Measurements from ENCODE around the gene ARID5A.

The ARID5A gene

DNA sequence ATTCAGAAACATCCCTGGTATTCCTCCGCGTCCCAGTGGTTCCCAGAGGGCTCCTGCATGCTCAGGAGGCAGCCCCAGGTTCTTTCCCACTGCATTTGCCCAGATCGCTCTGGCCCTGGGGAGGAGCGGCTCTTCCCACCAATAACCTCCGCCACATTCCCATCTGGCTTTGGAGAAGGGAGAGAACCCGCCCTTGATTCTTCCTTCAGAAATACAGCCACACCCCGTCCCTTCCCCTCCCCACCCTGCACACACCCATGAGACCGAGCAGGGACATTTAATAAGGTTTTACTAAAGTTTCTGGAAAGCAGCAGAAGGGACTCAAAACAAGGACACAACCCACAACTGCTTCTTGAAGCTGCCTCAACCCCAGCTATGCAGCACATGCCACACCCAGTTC, 21.9 kb downstream of the ARID5A start:
- DNase-seq: no peak

DNA sequence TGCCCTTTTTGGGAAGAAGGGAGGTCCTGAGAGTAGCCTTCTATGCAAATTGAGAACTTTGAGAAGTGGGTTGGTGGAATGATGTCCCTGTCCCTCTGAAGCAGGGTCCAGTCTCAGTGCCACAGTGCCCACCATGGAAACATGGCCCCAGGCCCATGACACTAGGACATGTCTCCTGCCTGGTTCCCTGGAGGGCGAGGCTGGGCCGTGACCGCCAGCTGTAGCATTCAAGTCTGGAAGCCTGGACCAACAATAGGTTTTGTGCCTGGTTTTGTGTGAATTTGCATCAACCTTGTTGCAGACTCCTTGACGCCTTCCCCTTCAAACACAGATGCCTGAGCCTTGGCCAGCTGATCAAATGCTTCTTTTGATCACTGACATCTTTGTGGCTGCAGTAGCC, 27.5 kb downstream of the ARID5A start:
- DNase-seq: no peak

DNA sequence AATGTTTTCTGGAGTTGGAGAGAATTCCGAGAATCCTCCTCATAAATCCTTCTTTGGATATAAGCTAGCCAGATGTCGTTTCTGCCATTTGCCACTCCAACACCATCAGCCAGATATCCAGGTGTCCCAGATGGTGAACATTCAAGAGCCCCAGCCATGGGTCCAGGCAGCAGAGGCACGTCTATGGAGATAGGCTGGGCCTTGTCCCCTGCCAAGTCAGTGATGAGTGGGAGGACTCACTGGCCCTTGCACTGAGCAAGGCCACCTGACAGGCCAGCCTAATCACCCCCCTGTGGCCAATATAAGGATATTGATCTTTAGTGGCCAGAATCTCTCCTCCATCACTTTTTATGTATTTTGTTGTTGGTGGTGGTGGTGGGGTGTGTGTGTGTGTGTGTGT, 28.0 kb downstream of the ARID5A start:
- DNase-seq: no peak

- no peak for DNase-seq
Measured at GRCh38 chr2:96565111-96565510, 28.6 kb downstream of the ARID5A start.

- DNase-seq: no peak
Measured at GRCh38 chr2:96568094-96568493, 31.5 kb downstream of the ARID5A start.

GRCh38 chr2:96574364-96574763, 37.8 kb downstream of the ARID5A start:
- DNase-seq: no peak

- no peak for DNase-seq
Measured at GRCh38 chr2:96575785-96576456, 39.4 kb downstream of the ARID5A start.

DNA sequence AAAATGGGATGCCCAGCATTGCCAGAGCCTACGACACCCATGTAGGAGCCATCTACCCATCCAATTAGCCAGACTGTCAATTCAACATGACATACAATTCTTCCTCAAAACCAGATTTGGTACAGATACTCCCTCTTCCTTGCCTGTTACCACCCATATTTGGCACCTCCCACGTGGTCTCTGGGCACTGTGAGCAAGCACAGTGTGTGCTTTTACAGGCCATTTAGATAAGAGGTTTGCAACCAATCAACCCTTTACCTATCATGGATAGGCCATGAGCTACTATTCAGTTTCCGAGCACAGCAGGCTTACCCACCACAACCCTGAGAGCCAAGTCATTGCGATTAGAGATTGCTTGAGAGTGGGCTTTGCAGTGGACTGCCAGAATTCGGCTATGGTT, 40.9 kb downstream of the ARID5A start:
- DNase-seq: no peak

- no peak for DNase-seq
Measured at GRCh38 chr2:96578731-96579130, 42.2 kb downstream of the ARID5A start.

- DNase-seq: no peak
Measured at GRCh38 chr2:96579422-96579821, 42.9 kb downstream of the ARID5A start.

- DNase-seq: no peak
Measured at GRCh38 chr2:96580771-96581170, 44.2 kb downstream of the ARID5A start.

DNA sequence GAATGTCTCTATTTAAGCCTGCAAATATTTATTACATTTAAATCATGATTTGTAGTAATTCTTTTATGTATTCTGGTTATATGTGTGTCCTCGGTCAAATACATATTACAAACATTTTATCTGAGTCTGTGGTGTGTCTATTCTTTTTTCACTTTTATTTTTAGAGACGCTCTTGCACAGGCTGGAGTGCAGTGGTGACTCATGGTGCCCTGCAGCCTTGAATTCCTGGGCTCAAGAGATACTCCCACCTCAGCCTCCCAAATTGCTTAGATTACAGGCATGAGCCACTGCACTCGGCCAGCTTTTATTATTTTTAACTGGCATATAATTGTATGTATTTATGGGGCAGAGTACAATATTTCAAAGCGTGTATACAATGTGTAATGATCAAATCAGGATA, 47.5 kb downstream of the ARID5A start:
- DNase-seq: no peak

- DNase-seq: no peak
Measured at GRCh38 chr2:96587843-96588242, 51.3 kb downstream of the ARID5A start.

GRCh38 chr2:96591054-96591453, 54.5 kb downstream of the ARID5A start:
- DNase-seq: no peak

GRCh38 chr2:96591494-96591893, 54.9 kb downstream of the ARID5A start:
- no peak for DNase-seq

GRCh38 chr2:96594282-96594681, 57.7 kb downstream of the ARID5A start:
- no peak for DNase-seq

DNA sequence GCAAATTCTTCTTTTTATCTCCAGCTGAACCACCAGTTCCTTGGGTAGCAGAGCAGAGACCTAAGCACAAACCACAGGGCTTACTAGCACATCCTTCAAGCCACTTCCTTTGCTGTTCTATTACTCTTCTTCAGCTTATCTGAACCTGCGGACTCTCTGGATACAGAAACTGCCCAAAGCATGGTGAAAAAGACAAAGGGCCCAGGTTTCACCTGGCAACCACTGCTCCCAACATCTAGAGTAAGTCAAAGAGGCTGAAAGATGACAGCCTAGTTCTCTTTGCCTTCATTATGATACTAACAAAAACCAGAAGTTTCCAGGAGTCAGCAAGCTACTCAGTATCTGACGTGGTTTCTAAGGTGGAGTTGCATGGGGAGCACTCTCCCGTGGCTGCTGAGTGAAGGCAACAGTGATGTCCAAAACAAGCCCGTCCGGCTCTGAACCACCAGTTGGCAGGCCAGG, 58.2 kb downstream of the ARID5A start:
- DNase-seq: peak in 1 of 2 donors; percentile 45

GRCh38 chr2:96596596-96596995, 60.0 kb downstream of the ARID5A start:
- DNase-seq: no peak

- no peak for DNase-seq
Measured at GRCh38 chr2:96599941-96600340, 63.4 kb downstream of the ARID5A start.

GRCh38 chr2:96601382-96602292, 65.1 kb downstream of the ARID5A start:
- no peak for DNase-seq
